GM18502 (cell line): ENCODE measurements around the gene FXYD3.

Experiments
- ATAC-seq: cut with Tn5 transposase; IDR thresholded peaks from one replicate; pipeline ENCODE4 v1.9.1; 2021; ENCODE audit warnings: mild to moderate bottlenecking; ENCODE audit not compliant: unreplicated experiment, poor library complexity

The FXYD3 gene

DNA sequence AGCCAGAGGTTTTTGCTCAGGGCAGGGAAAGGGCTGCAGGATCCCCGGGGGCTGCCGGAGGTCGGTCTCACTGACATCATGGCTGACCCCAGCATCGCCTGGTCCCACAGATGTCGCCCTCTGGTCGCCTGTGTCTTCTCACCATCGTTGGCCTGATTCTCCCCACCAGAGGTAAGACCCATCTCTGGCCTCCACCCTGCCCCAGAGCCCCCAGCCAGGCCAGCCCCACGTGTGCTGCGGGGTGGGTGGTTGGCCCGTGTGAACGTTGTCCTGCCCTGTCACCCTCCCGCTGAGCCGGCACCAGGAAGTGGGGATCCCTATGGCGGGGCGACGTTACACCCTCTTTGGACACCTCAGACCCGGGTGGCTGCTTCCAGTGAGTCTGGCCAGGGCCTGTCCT is 39.8 kb downstream of the FXYD3 start:
- peak; percentile 43 for ATAC-seq

DNA sequence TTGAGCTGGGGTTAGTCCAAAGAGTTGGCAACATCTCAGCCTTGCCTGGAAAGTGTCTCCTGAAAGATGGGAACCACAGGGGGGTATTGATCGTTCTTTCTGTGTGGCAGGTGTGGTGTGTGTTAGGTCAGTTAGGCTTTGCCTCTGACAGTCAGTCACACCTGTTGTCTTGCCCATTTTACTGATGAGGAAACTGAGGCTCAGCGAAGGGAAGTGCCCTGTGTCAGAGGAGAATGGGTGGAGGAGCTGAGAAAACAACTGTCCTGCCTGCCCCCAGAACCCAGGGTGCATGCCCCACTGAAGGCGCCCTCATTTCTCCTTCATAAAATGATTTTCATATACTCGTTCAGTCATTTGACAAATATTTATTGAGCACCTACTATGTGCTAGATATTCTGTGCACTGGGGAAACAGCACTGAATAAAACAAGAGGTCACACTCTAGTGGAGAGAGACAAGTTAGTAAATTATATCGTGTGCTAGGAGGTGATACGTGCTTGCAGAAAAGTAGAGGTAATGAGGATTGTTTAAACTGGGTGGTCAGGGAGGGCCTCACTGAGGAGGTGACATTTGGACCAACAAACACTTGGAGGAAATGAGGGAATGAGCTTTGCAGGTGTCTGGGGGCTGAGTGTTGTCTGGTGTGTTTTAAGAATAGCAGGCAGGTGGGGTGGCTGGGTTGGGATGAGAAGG is 40.5 kb downstream of the FXYD3 start:
- no peak for ATAC-seq

DNA sequence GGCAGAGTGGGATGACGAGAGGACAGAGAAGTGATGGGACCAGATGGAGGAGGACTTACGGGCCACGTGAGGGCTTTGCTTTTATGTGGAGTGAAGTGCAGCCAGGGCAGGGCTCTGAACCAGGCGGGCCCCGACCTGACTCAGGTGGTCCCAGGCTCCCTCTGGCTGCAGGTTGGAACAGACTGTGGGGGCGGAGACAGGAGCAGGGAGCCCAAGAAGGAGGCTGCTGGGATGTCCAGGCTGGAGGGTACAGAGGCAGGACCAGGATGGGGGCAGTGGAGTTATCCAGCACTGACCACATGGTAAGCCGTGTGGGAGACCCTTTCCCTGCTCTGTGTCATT is 41.0 kb downstream of the FXYD3 start:
- no peak for ATAC-seq

DNA sequence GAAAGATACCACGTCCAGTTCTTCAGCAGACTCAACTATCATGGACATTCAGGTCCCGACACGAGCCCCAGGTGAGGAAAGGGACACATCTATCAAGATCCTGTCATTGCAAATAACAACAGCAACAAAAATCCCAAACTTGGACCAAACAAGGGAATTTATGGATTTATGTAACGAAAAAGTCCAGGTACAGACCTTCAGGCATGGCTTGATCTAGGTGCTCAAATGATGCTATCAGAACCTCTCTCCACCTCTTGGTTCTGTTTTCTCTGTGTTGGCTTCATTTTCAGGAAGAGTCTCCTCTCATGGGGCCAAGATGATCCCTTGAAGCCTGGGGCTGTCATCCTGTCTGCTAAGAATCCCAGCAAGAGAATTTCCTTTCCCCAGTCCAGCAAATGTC is 41.8 kb downstream of the FXYD3 start:
- ATAC-seq = no peak

DNA sequence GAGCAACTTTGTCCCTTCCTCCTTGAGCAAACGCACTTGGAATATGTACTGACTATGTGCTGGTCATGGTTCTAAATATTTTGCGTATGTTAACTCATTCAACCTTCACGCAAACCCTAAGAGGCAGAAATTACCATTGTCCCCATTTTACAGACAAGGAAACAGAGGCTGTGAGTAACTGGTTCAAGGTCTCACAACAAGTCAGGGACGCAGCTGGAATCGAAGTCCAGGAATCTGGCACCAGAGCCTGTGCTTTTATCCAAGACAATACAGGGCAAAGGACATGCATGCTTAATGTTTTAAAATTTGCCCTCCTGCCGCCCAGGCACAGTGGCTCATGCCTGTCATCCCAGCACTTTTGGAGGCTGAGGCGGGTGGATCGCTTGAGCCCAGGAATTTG is 44.0 kb downstream of the FXYD3 start:
- ATAC-seq = no peak

DNA sequence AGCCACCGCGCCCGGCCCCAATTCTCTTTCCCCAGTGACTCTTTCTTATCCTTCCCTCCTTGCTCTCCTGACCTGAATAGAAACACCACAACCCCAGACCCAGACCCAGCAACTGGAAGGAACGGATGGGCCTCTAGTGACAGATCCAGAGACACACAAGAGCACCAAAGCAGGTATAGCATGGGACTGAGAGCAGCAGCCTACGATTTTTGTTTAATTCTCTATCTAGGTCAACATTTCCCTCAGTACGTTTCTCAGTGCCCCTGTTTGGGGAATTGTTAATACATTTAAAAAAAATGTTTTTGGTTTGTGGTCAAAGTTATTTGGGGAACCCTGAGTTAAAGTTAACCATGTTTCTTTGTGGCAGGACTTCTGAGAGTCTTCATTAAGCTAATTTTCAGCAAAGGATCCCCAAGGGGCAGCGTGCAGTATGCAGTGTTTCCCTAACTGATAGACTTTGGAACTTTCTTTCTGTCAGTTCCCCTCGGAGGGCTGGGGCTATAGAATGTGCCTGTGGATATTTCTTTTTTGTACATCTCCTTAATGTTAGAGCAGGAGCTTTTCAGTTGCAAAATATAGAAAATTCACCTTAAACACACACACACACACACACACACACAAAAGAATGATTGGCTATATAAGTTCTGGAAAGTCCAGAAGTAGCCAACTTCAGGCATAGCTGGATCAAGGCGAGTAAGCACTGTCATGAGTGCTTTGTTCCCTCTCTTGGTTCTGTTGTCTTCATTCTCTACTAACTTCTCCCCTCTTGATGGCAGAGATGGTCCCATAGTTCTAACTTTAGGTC is 45.2 kb downstream of the FXYD3 start:
- ATAC-seq = no peak

DNA sequence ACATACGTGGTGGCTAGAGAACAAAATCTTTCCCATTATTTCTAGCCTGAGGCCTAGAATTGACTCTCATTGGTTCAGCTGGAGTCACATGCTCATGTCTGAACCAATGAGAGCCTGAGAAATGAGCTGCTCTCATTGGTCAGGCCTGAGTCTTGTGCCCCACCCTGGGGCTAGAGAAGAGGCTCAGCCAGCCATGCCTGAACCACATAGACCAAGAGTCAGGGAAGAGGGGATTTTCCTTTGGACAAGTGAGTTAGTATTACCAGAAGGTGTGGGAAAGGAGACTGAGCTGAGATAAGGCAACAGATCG is 45.8 kb downstream of the FXYD3 start:
- ATAC-seq = no peak

DNA sequence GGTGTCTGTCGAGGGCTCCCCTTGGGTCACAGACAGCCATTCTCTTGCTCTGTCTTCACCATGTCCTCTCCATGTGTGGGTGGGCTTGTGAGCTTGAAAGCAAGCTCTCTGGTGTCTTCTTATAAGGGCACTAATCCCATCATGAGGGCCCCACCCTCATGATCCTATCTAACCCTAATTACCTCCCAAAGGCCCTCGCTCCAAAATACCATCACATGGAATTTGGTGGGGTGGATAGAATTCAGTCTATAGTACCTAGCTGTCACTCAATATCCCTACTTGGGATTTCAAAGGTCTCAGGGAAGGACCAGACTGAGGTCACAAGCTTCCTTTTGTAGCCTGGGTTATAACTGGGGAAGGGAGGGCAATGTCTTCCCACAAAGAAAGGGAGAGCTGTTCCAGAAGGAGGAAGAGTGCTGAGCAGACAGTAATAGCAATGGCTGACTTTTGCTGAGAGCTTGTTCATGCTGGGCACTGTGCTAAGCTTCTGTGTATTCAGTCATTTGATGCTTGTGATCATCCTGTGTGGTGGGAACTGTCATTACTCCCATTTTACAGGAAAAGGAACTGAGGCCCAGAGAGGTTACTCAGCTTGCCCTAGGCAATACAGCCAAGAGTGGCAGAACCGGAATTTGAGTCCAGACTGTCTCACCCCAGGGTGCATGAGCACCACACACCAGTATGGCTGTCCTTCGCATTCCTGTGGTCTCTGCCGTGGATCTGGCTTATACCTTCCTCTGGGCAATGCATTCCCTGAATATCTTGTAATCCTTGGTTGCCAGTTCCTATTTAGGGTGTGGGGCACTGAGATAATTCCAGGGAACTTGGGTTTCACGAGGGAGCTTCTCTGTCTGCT is 47.1 kb downstream of the FXYD3 start:
- ATAC-seq = no peak

DNA sequence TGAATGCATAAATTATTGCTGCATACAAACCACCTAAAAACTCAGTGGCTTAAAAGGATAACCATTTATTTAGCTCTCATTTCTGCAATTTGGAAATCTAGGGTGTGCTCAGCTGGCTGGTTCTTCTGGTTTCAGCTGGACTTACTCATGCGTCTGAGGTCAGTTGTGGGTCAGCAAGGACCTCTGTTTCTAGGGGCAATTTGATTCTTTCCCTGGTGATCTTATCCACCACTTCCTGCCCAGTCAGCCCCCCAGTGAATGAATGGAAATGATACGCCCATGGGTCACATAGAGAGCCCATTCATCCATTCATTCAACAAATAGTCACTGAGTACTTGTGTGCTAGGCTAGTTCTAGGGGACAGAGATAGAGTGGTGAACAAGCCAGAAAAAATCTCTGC is 48.8 kb downstream of the FXYD3 start:
- no peak for ATAC-seq

DNA sequence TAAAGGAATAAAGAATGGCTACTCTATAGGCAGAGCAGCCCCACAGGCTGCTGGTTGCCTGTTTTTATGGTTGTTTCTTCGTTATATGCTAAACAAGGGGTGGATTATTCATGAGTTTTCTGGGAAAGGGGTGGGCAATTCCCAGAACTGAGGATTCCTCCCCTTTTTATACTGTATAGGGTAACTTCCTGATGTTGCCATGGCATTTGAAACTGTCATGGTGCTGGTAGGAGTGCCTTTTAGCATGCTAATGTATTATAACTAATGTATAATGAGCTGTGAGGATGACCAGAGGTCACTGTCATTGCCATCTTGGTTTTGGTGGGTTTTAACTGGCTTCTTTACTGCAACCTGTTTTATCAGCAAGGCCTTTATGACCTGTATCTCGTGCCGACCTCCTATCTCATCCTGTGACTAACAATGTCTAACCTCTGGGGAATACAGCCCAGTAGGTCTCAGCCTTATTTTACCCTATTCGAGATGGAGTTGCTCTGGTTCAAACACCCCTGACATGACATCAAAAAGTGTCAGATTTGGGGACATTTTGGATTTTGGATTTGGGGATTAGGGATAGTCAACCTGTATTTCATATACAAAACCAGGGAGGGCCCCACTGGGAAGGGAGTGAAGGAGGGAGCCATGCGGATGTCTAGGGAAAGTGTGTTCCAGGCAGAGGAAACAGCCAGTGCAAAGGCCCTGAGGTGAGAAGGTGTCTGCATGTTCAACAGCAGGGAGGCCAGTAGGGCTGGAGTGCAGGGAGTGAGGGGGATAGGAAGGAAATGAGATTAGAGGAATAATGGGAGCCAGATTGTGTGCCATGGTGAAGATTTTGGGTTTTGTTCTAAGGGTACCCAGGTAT is 49.8 kb downstream of the FXYD3 start:
- no peak for ATAC-seq

DNA sequence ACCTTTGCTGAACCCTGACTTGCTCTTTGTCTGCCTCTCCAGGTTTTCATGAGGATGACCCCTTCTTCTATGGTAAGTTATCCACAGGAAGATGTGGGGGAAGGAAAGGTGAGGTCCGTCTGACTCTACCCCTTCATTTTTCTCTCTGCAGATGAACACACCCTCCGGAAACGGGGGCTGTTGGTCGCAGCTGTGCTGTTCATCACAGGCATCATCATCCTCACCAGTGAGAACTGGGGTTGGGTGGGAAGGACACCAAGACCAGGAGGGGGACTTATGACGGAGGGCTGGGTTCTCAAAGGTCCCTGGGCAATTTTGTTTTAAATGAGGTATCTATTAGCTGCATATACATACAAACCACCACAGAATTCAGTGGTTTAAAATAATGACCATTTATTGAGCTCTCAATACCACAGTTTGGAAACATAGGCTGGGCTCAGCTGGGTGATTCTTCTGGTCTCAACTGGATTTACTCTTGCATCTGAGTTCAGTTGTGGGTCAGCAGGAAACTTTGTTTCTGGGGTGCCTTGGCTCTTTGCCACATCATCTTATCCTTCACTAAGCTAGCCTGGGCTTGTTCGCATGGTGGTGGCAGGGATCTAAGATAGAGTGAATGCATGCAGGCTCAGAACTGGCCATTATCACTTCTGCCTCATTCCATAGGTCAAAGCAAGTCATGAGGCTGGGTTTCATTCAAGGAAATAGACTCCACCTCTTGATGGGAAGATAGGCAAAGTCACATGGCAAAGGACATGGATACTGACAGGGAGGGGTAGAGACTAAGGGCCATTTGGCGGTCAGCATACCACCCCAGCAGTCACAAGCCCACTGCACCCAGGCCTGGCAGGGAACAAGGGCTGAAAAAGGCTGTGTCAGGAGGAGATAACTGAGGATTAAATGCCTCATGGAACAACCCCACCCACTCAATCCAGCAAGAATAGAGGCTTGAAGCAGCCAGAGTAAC is 50.8 kb downstream of the FXYD3 start:
- no peak for ATAC-seq

DNA sequence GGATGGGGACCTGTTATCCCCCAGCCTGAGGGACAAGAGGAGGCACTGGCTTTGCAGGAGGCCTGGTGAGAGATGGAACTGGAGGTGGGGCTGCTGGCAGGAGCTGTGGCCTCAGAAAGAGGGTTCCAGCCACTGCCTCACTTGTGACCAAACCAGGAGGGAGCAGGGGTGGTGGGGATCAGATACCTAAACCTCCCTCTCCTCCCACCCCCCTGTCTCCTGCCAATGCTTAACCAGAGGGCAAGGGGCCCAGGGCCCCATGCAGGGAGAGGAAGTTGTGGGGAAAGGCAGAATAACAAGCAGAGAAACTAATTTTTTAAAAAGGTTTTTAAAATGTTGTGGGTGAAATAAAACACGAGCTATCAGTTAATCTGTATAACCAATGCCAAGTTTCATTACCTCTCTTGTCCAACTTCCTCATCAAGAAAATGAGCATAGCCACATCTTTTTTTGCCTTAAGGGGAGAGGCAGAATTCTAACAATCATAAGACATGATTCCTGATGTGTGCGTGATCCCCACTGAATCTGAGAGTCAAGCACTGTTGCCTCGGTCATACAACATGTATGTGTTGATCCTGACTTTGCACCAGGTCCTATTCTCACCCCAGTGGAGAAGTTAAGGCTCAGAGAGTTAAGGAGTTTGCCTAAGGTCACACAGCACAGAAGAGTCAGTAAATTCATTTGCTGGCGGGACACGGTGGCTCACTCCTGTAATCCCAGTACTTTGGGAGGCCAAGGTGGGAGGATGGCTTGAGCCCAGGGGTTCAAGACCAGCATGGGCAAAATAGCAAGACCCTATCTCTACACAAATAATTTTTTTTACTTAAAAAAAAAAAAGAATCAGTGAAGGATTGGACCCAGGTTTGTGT is 51.9 kb downstream of the FXYD3 start:
- ATAC-seq = no peak

DNA sequence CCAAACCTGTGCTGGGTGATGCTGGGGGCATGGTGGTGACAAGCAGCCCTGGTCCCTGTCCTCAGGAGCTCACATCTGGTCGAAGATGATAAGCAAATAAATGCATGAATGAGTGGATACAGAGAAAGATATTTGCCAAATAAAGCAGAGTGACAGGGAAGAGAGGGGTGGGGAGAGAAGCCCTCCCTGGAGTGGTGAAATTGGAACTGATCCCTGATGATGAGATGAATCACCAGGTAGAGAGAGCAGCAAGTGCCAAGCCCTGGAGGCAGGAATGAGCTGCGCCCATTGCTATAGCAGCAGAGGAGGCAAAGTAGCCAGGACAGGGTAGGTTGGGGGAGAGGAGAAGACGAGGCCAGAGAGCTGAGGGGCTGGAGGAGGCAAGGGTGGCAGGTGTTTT is 52.6 kb downstream of the FXYD3 start:
- ATAC-seq = no peak

DNA sequence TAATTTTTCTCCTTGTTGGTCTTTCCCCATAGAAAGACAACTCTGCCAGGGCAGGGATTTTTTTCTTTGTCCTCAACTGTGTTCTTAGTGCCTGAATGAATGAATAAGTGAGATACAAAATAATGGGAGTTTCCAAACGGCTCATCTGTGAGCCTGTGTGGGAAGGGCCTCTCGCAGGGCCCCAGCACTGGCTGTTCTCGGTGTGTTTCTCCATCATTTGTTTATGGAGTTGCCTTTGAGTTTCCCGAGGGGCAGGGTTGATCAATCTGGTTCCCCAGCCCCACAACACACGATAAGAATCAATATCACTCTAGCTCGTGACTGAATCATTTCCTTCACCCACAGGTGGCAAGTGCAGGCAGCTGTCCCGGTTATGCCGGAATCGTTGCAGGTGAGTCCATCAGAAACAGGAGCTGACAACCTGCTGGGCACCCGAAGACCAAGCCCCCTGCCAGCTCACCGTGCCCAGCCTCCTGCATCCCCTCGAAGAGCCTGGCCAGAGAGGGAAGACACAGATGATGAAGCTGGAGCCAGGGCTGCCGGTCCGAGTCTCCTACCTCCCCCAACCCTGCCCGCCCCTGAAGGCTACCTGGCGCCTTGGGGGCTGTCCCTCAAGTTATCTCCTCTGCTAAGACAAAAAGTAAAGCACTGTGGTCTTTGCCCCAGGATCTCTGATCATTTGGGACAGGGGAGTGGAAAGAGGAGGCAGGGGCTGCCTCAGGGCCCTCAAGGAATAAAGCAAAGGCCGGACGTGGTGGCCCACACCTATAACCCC is 53.8 kb downstream of the FXYD3 start:
- ATAC-seq = no peak

DNA sequence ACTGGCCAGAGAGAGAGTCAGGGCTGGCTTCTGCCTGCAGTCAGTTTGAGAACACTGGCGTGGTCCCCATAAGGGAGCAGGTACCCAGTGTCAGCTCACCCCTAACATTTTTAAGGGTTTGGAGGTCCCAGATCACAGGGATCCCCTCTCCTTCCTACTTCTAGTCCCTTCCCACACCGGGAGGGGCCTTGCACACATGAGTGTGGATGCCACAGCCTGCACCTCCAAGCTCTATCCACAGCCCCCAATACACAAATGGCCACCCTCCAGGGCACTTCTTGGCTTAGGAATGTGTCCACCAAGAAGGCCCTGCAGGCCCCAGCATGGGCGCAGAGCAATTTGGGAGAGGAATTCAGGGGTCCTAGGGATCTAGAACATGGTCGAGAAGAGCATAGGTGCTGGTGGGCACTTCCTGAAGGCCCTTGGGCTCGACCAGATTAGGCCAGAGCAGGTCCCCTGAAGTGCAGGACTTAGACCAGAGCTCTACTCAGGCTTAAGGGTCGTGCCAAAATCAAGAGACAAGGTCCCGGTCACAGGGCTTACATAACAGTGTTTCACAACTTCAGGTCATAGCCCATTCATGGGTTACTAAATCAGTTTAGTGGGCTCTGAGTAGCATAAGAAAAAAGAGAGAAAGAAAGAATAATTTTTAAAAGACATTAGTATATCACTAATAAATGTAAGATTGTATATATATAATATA is 54.9 kb downstream of the FXYD3 start:
- no peak for ATAC-seq

DNA sequence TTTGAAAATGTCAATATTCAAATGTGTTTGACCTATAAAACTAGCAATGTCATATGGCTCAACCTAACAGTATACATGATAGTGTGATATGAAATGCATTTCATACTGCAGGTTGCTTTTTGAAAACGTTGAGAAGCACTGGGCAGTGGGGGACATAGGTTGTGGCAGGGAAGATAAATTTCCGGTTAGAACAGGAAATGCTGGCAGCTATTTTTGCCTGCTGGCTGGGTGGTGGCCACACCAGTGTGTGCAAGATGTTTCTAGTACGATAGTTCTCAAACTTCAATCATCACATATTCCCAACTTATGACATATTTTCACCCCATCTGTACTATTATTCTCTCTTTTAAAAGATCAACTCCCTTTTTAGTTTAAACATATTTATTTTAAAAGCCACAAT is 56.1 kb downstream of the FXYD3 start:
- ATAC-seq = no peak
